GM12875 (cell line): ENCODE results near the gene ANKRD36B.
"Not testable (repeated sequence)": the region's sequence is repeated elsewhere in the genome, so short reads cannot be mapped to it uniquely, and the experiment has no call there.

Source experiments
- H3K4me3 ChIP-seq: one replicate; pipeline ENCODE4 v1.5.1; 2011; ENCODE audit warnings: low read depth, low read length, control low read depth
- CTCF ChIP-seq: IDR thresholded peaks from 2 replicates; pipeline ENCODE4 v1.5.1; 2011; ENCODE audit warnings: low read depth, mild to moderate bottlenecking, control low read depth, inconsistent platforms, low read length, moderate library complexity, borderline replicate concordance; ENCODE audit not compliant: insufficient read depth

Gene ANKRD36B

DNA sequence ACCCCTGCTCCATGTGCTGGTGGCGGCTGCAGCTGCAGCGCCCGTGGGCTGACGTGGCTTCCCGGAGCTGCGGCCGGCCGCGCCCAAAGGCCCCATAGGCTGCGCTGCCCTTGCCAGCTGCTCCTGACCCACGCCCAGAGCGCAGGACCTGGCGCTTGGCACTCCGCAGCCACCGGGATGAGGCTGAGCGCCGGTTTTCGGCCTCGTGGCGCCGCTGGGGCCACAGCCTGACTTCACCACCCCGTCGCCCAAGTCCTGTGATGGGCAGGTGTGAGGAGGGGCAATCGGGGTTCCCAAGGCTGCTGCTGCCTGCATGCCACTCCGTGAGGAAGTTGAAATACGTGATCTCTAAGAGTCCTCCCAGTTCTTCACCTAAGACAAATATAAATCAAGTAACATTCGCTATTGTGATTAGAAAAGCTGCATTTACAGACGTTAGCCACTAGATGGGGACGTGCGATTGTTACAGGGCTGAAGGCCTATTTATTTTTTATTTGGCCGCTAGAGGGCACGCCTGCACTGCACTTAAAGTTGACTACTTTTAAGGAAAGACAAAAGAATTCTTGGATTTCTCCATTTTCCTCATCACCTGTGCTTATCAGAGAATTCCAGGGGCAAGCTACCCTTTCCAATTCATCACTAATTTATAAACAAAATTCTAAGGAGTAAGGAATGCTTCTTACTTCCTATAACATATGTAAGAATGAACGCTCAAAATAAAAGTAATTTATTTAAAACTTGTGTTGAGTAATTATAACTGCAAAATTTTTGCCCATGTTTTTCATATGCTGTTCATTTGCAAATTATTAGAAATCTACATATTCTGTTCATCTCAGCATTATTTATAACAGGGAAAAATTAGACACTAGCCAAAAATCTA lies 1.1 kb upstream of the ANKRD36B start:
- peak overlapping the region; percentile 61 for H3K4me3 ChIP-seq
- peak; percentile 73 for TF ChIP-seq CTCF

DNA sequence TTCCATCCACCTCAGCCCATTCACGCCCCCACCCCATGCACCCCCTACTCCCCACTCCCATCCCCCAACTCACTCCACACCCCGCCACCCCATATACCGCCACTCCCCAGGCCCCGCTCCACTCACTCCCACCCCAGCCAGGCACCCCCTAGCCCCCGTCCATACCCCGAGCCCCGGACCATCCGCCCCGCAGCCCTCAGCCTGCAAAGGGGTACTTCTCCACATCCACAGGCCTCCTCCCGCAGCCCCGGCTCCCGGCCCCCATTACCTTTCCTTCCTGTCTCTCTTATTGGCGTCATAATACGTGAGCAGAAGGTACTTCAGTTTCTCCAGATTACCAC lies 450 bp downstream of the ANKRD36B start:
- peak overlapping the region; percentile 62 for H3K4me3 ChIP-seq

DNA sequence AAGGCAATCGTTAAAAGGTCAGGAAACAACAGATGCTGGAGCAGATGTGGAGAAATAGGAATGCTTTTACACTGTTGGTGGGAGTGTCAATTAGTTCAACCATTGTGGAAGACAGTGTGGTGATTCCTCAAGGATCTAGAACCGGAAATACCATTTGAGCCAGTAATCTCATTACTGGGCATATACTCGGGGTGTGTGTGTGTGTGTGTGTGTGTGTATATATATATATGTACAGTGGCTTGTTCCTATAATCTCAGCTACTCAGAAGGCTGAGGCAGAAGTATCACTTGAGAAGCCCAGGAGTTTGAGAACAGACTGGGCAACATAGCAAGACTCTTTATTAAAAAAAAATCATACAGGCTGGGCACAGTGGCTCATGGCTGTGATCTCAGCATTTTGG lies 24.0 kb downstream of the ANKRD36B start:
- H3K4me3 ChIP-seq, result not testable (repeated sequence)

DNA sequence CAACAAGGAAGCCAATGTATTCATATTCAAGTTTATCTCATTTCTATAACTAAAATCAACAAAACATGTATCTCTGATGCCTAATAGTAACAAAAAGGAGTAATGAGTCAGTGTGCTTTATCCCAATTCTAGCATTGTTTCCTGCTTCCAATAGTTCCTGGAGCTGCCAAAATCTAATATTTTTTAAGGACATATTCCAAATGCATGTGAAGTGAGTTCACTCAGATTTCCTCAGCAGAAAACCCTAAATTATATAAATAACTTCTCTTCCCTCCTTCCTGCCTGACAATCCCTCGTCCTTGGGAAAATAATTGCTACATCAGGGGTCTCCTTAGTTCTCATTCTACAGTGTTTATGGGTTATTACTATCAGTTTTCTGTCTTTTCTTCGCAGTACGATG lies 37.3 kb downstream of the ANKRD36B start:
- H3K4me3 ChIP-seq, result not testable (repeated sequence)

DNA sequence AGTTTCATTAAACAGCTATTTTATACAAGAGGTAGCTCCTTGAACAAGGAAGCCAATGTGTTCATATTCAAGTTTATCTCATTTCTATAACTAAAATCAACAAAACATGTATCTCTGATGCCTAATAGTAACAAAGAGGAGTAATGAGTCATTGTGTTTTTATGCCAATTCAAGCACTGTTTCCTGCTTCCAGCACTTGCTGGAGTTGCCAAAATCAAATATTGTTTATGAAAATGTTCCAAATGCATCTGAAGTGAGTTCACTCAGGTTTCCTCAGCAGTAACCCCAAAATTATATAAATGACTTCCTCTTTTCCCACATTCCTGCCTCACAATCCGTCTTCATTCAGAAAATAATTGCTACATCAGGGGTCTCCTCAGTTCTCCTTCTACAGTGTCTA lies 39.2 kb downstream of the ANKRD36B start:
- H3K4me3 ChIP-seq, result not testable (repeated sequence)

DNA sequence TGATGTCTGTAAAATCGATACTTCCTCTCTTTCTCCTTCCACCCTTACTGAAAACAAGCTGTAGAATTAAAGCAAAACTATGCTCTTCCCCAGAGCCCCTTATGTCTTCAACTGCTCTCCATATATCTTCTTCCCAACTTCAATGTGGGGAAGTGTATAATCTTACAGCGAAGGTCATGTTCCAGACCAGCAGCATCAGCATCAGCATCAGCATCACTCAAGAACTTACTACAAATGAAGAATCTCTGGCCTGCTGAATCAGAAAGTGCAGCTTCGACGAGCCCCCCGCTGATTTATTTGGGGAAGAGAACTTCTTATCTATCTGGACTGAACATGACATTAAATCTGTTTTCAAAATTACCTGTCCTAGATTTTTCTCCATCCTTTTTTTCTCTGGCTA lies 40.6 kb downstream of the ANKRD36B start:
- H3K4me3 ChIP-seq, result not testable (repeated sequence)

GRCh38 chr2:97548536-97548935 lies 41.1 kb downstream of the ANKRD36B start:
- not testable (repeated sequence) for H3K4me3 ChIP-seq

DNA sequence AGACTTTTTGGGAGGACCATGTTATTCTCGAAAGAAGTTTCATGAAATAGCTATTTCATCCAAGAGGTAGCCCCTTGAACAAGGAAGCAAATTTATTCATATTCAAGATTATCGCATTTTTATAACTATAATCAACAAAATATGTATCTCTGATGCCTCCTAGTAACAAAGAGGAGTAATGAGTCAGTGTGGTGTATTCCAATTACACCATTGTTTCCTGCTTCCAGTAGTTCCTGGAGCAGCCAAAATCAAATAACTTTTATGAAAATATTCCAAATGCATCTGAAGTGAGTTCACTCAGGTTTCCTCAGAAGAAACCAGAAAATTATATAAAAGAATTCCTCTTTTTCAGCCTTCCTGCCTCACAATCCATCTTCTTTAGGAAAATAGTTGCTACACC lies 43.0 kb downstream of the ANKRD36B start:
- TF ChIP-seq CTCF, result no peak
- no peak overlapping the region for H3K4me3 ChIP-seq

- H3K4me3 ChIP-seq, result not testable (repeated sequence)
Measured at GRCh38 chr2:97544911-97545310, 44.8 kb downstream of the ANKRD36B start.

DNA sequence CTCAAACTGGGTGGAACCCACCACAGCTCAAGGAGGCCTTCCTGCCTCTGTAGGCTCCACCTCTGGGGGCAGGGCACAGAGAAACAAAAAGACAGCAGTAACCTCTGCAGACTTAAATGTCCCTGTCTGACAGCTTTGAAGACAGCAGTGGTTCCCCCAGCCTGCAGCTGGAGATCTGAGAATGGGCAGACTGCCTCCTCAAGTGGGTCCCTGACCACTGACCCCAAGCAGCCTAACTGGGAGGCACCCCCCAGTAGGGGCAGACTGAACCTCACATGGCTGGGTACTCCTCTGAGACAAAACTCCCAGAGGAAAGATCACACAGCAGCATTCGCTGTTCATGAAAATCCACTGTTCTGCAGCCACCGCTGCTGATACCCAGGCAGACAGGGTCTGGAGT lies 63.8 kb downstream of the ANKRD36B start:
- H3K4me3 ChIP-seq, result not testable (repeated sequence)

DNA sequence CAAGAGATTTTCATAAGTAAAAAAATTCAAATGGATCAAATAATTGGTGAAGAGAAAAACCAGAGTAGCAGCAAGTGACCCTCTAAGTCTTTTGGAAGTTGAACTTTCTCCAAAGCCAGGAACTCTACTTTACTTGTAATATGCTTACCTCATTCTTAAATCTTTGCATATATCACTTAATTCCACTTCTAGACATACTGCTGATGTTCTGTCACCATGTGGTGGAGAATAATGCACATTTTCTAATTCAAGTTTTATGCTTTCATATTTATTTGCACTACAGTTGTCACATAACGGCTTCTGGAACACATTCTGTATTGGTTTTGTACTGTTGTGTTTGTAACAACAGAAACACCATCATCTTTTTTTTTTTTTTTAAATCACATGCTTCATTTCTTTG lies 65.9 kb downstream of the ANKRD36B start:
- H3K4me3 ChIP-seq, result not testable (repeated sequence)

- not testable (repeated sequence) for H3K4me3 ChIP-seq
Measured at GRCh38 chr2:97522916-97523555, 66.6 kb downstream of the ANKRD36B start.

GRCh38 chr2:97495651-97496050 lies 94.0 kb downstream of the ANKRD36B start:
- H3K4me3 ChIP-seq, result not testable (repeated sequence)

- H3K4me3 ChIP-seq, result not testable (repeated sequence)
Measured at GRCh38 chr2:97490141-97490540, 99.5 kb downstream of the ANKRD36B start.
